Measurements from ENCODE around the gene SPINK14.

The SPINK14 gene

GRCh38 chr5:148168246-148168645, at the start of gene SPINK14:
Gene SPINK14, plus strand, starts transcription at chr5:148168546. Its CDS starts 1,187 bp downstream, at chr5:148169733.
- no peak for DNase-seq

GRCh38 chr5:148120317-148120716, 48.0 kb upstream of the SPINK14 start:
- DNase-seq = no peak

- DNase-seq = no peak
These were observed 42.7 kb upstream of the SPINK14 start for GRCh38 chr5:148125641-148126040.

GRCh38 chr5:148135091-148136048, 33.0 kb upstream of the SPINK14 start:
- no peak for DNase-seq

- DNase-seq = no peak
These were observed 27.5 kb upstream of the SPINK14 start for GRCh38 chr5:148140846-148141245.

GRCh38 chr5:148141645-148142044, 26.7 kb upstream of the SPINK14 start:
- no peak for DNase-seq

GRCh38 chr5:148145916-148146315, 22.4 kb upstream of the SPINK14 start:
- DNase-seq = no peak

- no peak for DNase-seq
These were observed 21.9 kb upstream of the SPINK14 start for GRCh38 chr5:148146487-148146886.

- no peak for DNase-seq
These were observed 20.9 kb upstream of the SPINK14 start for GRCh38 chr5:148147415-148147814.

GRCh38 chr5:148151872-148152271, 16.5 kb upstream of the SPINK14 start:
- DNase-seq = no peak

GRCh38 chr5:148152781-148153180, 15.6 kb upstream of the SPINK14 start:
- no peak for DNase-seq

- no peak for DNase-seq
These were observed 11.7 kb upstream of the SPINK14 start for GRCh38 chr5:148156609-148157008.

- no peak for DNase-seq
These were observed 6.3 kb upstream of the SPINK14 start for GRCh38 chr5:148162038-148162437.

- DNase-seq = no peak
These were observed 5.0 kb upstream of the SPINK14 start for GRCh38 chr5:148163345-148163744.

GRCh38 chr5:148166550-148167283, 1.6 kb upstream of the SPINK14 start:
- DNase-seq = no peak

GRCh38 chr5:148172377-148172776, 4.0 kb downstream of the SPINK14 start:
- DNase-seq = no peak

- DNase-seq = no peak
These were observed 8.1 kb downstream of the SPINK14 start for GRCh38 chr5:148176480-148176879.

GRCh38 chr5:148177207-148177606, 8.9 kb downstream of the SPINK14 start:
- no peak for DNase-seq

GRCh38 chr5:148179234-148179824, 11.0 kb downstream of the SPINK14 start:
- peak; percentile 3 to 61 for DNase-seq

GRCh38 chr5:148186248-148187003, 18.1 kb downstream of the SPINK14 start:
- DNase-seq = peak; percentile 19 to 29

- DNase-seq = no peak
These were observed 22.7 kb downstream of the SPINK14 start for GRCh38 chr5:148191010-148191409.

- DNase-seq = no peak
These were observed 24.9 kb downstream of the SPINK14 start for GRCh38 chr5:148193202-148193601.

GRCh38 chr5:148201151-148201550, 32.8 kb downstream of the SPINK14 start:
- DNase-seq = no peak

Data from CD4-positive, alpha-beta T cell treated with Interferon alpha-2 for 1 hour (primary cell).